GM21367 (cell line): Measurements from ENCODE around the gene RAB3B.

Experiments
- ATAC-seq: cut with Tn5 transposase; IDR thresholded peaks from one replicate; pipeline ENCODE4 v1.9.1; 2021; ENCODE audit not compliant: unreplicated experiment

Gene RAB3B

DNA sequence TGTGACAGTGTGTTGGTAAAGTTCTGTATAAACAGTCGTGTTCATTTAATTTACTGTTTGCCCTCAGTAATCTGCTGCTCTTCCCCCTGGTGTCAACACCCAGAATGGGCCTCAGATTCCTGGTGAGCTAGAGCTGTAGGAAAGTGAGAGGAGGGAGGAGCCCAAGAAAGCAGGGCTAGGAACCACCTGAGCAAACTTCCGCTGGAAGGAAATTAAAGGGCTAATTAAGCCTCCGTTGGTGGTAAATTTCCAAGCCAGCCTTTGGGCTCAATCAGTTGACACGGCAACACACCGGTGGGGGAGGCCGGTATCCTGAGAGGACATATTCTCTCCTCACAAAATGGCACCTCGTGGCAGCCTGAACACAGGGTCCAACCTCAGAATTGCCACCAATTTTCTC, 32.9 kb downstream of the RAB3B start:
- no peak for ATAC-seq

DNA sequence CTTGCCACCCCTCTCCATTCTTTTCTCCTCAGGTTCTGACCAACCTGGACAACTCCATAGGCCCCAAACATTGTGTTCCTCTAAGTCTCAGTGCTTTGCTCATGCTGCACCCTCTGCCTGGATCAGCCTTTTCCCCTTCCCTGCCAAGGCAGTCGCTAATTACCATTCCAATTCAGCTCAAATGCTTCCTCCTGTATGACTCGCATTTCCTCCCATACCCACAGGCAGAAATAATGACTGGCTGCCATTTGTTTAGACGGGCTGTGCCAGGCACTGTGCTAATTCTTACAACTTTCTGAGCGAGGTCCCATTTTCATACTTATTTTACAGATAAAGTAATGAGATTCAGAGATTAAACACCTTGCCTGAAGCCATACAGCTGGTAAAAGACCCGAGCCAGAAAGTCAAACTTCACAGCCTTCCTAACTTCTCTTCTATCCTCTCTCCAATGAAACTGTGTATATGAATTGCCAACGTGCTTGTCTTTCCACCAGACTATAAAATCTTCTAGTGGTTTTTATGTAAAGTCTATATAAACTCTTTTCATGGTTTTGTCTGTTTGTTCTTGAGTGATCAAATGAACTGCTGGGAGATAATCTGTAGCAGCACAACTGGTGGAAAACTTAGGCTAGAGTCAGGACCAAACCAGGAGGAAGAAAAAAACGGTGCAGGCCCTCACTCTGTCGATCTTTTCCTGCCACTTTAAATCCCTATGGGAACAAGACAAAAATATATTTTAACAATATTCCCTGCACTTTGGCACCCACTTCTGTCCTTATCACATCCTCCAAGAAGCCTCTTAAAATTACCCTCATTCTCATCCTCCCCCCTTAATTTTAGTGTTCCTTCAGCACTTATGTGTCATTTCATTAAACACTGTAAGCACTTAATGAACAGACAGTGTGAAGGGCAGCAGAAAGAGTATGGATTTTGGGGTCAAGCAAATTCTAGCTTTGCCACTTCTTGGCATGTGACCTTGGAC, 33.7 kb downstream of the RAB3B start:
- no peak for ATAC-seq

DNA sequence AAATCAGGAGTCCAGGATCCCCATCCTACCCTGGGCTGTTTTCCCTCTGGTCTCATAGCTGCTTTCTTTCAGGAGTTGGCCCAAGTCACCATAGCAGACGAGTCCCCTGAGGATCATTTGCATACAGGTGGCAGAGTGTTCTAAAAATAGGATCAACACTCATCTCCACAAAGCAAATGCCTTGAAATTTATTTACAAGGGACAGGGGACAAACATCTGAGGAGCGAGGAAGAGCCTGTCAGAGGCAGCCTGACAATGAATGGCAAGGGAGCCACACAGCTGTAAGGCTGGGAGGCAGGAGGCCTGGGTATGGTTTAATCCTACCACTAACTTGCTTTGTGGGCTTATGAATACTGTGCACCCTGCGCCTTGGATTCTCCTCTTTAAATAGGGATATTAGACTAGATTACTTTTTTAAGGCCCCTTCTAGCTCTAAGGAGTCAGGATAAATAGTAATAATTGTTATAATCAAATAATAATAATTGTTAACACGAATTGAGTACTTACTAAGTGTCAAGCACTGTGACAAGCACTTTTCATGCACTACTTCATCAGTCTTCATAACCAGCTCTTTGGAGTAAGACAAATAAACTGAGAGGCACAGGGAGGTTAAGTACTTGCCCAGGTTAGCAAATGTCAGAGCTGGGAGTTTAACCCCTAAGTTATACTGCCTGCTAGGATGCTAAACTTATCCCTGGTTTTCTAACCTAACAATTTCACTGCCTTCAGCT, 34.5 kb downstream of the RAB3B start:
- ATAC-seq = no peak

DNA sequence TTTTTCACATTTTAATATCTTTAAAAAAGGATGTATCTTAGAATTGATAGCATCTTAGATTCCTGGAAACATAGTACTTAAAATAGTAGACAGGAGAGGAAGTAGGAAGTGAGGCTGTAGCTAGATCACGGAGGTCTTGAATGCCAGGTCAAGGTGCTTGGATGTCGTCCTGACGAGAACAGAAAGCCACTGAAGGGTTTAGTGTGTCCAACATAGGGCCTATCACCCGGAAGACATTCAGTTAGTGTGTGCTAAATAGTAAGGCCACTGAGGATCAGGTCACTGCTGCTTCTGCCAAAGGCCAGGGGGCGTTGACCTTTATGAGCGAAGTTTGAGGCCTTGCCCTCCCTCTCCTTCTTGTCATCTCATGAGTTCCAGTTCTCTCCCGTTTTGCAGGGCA, 35.7 kb downstream of the RAB3B start:
- no peak for ATAC-seq

DNA sequence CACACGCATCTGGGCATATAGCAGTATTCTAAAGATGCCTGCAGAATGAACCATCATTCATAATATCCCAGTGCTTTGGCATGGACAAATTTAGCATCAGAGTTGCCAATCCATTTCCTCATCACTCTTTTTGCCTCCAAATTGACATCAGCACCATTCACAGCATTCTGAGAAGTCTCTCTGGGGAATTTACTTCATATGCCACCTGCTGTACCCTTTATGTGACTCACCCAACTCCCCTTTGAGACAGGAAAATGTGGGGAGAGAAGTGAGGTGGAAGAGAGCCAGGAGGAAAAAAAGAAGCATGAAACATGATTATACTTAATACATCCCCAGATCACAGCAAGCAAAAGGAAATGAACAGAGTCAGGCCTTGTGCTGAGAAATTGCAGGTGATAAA, 37.4 kb downstream of the RAB3B start:
- no peak for ATAC-seq

DNA sequence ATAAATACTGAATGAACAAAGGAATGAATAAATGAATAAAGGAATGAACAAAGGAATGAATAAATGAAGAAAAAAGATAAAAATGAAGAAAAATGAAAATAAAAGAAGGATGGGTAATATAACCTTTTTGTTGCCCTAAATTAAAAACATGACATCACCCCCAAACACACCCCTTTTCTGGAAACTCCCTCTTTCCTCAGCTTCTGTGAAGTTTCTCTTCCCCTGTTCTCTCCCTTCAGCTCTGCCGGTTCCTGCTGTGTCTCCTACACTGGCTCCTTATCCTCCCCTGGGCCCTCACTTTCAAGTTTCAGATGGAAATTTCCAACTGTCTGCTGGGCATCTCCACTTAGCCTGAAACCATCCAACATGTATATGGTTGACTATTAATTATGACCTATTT, 37.9 kb downstream of the RAB3B start:
- no peak for ATAC-seq

DNA sequence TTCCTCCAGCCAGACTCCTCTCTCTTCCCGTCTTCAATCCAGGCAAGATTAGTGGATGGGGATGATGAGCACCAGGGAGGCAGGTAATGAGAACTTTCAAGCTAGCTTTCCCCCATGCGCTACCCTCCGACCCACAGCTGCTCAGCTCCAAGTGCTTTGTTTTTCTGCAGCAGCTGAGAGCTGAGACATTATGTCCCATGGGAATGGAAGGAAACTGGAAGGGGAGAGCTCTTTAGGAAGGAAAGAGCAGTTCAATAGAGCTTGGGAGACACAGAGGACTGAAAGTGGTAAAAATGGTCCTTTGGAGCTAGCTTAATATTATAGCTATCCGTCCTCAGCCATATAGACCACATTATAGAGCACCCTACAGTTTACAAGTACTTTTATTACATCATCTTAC, 39.8 kb downstream of the RAB3B start:
- no peak for ATAC-seq

DNA sequence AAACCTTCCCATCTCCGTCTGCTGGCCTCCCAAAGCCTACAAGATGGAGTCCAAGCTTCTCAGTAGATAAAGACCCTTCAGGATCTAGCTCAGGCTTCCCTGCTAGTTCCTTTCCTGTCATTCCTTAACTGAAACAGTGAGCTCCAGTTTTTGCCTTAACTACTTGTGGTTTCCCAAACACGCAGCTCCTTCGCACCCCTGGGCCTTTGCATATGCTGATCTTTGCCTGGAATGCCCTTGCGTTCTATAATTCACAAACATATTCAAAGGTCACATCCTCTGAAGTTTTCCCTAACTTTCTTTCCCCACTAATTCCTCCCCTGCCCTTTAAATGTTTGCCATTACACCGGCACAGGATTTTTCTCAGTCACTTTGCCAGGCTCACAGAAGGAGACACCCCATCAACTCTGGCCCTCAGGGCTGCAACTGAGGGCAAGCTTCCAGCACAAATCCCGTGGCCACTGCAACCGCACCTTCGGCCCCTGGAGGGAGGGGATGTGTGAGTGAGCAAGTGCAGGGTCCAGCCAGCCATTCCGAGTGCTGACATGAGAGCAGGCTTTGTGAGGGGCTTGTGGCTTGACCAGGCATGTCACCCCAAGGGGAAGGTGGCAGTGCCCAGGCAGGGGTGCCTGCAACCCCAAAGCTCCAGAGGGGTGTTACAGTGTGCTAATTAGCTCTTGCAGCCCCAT, 41.3 kb downstream of the RAB3B start:
- ATAC-seq = no peak

DNA sequence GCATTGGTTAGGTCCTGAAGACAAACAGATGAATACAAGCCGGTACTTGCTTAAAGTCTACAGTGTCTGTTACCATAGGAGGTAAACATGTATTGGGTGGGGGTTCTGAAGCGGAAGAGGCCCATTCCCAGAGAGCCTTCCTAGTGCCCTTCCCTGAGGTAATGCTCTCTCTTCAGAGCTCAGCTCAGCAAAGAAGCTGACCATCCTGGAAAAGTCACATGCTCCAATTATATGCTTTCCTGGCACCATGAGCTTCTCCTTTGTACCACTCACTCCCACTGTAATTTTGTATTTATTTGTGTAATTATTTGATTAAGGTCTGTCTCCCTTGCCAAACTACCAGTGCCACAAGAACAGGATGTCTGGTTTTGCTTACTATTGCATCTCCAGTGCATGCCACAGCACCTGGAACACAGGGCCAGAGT, 42.0 kb downstream of the RAB3B start:
- ATAC-seq = no peak

DNA sequence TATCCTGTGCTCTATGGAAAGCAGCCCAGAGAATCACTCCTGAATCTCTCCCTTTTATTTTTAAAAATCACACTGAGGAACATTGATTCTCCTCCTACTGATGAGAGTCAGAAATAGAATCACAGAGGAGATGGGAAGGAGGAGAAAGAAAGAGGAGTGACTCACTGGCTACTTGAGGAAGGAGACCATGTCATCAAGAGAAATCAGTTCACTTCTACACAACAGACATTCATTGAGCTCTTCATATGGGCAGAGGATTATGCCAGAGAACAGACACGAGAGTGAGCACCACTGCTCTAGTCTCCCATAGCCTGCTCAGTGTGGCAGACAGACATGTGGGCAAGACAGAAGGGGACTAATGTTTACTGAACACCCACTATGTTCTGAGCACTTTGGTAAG, 44.2 kb downstream of the RAB3B start:
- no peak for ATAC-seq

DNA sequence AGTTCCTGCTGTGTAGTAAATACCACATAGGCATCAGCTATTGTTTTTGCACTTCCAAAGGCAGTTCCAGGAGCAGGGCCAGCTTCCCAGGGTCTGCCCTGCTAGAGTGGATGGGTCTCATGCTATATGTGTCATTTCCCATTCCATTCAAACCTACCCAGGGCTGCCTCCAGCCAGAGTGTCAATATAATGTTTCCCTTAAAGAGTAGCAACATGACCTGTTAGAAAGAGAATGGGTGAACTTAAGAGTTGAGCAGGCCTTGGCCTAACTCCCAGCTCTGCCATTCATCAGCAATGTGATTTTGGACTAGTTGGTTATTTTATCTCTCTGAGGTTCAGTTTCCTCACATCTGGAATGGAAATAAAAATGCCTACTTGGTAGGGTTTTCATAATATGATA, 44.9 kb downstream of the RAB3B start:
- ATAC-seq = no peak

DNA sequence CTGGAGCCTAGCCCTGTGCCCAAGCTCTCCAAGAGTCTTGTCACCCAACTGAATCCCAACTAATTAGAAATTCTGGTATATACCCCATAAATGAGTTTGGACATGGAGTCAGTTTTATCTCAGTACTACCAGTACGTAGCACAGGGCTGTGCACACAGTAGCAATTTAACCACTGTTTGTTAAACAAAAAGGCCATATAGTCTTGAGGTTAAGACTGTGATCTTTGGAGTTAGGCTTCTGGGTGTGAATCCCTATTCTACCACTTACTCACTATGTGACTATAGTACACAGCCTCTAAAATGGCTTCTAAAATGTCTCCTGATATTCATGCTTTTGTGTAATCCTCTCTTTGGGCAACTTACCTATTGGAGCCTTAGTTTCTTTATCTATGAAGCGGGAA, 48.2 kb downstream of the RAB3B start:
- no peak for ATAC-seq

DNA sequence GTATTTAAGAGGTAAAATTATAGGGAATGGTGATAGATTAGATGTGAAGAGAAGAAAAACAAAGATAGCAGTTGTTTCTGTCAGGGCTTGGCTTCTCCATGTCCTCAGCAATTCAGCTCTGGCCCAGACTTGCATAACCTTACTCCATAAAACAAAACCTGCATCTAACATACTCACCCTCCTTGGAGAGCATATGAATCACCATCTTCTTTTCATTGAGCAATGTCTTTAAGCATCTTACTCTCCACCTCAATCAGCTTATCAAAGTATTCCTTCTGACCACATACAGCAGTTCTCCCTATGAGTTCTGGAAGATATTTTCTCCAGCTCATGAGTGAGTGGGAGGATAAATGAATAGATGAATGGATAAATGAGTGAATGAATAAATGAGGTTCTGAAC, 49.0 kb downstream of the RAB3B start:
- ATAC-seq = no peak

DNA sequence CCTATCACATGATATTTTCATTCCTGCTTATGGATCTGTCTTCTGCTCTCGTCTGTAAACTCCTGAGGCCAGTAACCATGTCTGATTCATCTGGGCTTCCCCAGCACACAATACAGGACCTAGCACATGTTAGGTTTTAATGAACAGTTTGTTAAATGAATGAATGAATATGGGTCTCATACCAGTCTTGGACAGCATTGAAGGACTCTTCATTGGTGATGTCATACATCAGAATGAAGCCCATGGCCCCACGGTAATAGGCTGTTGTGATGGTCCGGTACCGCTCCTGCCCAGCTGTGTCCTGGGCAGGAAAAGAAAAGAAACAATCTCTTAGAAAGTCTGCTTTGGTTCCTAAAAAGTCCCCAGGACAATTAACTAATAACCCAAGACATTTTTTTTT, 53.4 kb downstream of the RAB3B start:
- no peak for ATAC-seq

DNA sequence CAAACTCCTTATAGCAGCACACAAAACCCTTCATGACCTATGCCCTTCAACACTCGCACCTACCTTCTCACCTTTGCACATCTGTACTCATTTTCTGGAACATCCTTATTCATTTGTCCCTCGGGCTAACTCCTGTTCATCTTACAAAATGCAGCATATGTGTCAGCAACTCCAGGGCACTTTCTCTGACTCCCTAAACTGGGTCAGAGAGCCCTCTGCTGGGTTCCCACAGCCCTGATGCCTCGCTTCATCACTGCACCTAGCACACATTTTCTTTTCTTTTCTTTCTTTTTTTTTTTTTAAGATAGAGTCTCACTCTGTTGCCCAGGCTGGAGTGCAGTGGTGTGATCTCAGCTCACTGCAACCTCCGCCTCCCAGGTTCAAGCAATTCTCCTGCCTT, 54.0 kb downstream of the RAB3B start:
- no peak for ATAC-seq

DNA sequence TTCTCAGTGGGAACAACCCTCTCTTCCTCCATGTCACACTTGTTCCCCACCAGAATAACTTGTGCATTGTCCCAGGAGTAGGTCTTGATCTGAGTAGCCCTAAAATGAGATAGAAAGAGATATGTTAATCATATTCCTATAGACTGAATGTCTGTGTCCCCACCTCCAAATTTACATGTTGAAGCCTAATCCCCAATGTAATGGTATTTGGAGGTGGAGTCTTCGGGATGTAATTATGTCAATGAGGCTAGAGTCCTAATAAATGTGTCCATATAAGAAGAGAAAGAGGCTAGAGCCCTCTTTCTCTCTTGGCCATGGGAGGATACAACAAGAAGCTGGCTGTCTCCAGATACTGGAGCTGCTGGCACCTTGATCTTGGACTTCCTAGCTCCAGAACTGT, 57.2 kb downstream of the RAB3B start:
- no peak for ATAC-seq

DNA sequence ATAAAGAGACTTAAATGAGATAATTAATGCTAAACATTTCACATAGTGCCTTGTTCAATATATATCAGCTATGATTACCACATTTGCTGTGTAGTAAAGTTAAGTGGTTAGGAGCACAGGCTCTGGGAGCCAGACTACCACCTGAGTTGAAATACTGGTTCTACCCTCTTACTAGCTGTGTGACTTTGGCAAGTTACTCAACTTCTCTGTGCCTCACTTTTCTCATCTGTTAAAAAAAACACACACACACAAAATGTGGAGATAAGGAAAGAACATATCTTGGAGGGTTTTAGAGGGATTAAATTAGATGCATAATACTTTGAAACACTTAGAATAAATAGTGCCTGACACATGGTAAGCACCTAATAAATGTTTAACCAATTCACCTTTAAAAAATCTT, 60.2 kb downstream of the RAB3B start:
- no peak for ATAC-seq

DNA sequence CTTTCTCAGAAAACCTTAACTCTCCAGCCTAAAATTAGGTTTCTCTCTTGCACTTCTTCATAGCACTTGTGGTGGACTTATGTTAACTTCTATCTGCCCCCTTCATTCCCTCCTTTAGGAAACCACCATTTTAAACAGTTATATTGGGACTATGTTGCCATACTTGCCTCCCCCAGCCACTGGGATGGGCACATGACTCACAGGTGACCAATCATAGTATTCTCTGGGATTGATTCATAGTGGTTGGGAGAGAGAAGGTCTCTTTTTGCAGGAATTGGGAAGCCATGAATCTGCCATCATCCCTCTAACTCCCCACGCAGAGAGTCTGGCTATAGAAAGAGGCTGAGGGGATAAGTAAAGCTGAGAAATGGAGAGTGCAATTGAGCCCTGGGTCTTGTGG, 61.6 kb downstream of the RAB3B start:
- no peak for ATAC-seq

DNA sequence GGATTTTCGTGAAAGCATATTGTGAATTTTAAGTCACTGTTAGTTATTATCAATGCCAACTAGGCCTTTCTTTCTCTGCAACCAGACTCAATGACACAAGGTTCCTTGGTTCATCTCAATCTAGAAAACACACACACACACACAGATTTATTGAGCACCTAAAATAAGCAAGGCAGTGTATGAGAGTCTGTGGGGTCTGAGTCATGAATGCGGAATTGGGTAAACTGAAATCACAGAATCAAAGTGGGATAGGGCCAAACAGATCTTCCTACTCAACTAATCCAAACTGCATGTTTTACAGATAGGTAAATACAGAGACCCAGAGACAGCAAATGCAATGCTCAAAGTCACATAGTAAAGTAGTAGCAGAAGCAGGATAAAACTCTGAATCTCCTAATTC, 63.5 kb downstream of the RAB3B start:
- ATAC-seq = no peak

DNA sequence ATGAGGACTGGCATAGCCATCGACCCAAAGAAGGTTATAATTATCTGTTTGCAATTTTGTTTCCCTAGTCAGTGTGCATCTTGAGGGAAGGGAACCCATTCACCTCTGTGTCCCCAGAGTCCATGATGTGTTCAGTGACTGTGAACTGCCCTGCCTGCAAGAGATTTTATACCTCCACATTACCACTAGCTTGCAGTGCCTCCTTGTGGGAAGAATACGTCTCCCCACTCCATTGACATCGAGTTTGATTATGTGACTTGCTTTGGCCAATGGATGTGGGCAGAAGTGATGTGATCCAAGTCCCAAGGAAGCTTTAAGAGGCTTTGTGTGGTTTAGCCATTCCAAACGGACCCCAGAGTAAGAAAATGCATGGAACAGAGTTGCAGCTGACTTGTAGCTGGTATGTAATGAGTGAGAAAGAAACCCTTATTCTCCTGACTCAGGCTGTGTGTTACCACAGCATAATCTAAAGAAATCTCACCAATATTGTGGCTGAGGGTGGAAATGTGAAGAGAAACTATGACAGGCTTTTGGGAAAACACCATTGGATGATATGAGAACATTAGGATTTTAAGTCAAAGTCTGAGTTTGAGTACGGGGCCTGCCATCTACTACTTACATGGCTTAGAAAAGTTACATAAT, 64.2 kb downstream of the RAB3B start:
- no peak for ATAC-seq

DNA sequence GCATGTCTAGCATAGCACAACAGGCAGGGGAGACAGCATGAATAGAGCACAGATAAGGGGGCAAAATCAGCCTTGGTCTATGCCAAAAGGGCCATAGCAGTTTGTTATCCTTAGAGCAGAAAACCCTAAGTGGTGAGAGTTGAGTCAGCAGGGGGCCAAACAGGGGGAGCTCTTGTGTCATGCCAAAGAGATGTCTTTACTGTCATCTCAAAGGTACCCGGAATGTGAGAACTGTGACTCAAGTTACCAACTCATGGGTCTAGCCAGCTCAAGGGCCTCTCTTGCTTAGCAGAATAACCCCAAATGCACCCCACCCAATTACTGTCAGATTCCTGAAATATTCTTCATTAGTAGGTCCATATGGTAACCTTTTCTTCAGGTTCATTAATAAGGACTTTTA, 66.0 kb downstream of the RAB3B start:
- ATAC-seq = no peak
